Gastroesophageal sphincter (tissue), 4 donors: ENCODE results near the gene PACS1. TPM values are rescaled to one million over a fixed set of nuclear protein-coding genes. Genes with fewer than 3 reads are reported as not detected.

ENCODE experiments used
- ATAC-seq: fragments of 150-250 bp; one replicate; pipeline ENCODE4 v1.9.1; 2016; ENCODE audit warnings: mild to moderate bottlenecking, moderate library complexity
- H3K27ac ChIP-seq, 4 donors: fragments of 200-600 bp; sonication (generic) in 3 of 4; 1 replicate in 3 of 4; 2 replicates in 1 of 4; pipeline ENCODE4 v1.5.1; 2016 to 2019
- H3K27me3 ChIP-seq: fragments of 200-600 bp; sonication (generic); one replicate; pipeline ENCODE4 v1.5.1; 2019
- H3K36me3 ChIP-seq, 2 donors: fragments of 200-600 bp; sonication (generic); one replicate each; pipeline ENCODE4 v1.5.1; 2019; ENCODE audit warnings: control low read depth in 1 of 2
- H3K4me1 ChIP-seq, 3 donors: fragments of 200-600 bp; sonication (generic); 1 replicate in 2 of 3; 2 replicates in 1 of 3; pipeline ENCODE4 v1.5.1; 2016 to 2019; ENCODE audit warnings: control low read depth in 2 of 3
- H3K4me3 ChIP-seq, 2 donors: fragments of 200-600 bp; sonication (generic); one replicate each; pipeline ENCODE4 v1.5.1; 2019; ENCODE audit warnings: mild to moderate bottlenecking in 1 of 2, moderate library complexity in 1 of 2
- H3K9me3 ChIP-seq, 3 donors: fragments of 200-600 bp; sonication (generic); one replicate each; pipeline ENCODE4 v1.5.1; 2017 to 2019; ENCODE audit warnings: control low read depth in 2 of 3
- CTCF ChIP-seq, 4 experiments: fragments of 200-600 bp in 2 of 4; fragments of 450-650 bp in 2 of 4; sonication (generic) in 1 of 4; IDR thresholded peaks; one replicate each; pipeline ENCODE4 v1.5.1; 2017 to 2019; ENCODE audit warnings: antibody characterized with exemption in 4 of 4, mild to moderate bottlenecking in 2 of 4, moderate library complexity in 2 of 4
- EP300 ChIP-seq: sonication (generic); formaldehyde crosslinking; IDR thresholded peaks from one replicate; pipeline ENCODE4 v1.6.1; 2017; ENCODE audit warnings: antibody characterized with exemption, mild to moderate bottlenecking
- POLR2A ChIP-seq, 2 donors: fragments of 450-650 bp; IDR thresholded peaks; one replicate each; pipeline ENCODE4 v1.6.1; 2017; ENCODE audit warnings: antibody characterized with exemption in 2 of 2, mild to moderate bottlenecking in 2 of 2, moderate library complexity in 1 of 2
- POLR2AphosphoS5 ChIP-seq: sonication (generic); formaldehyde crosslinking; IDR thresholded peaks from one replicate; pipeline ENCODE4 v1.6.1; 2017; ENCODE audit warnings: antibody characterized with exemption
- WGBS, 2 donors: methylation state at CpG; one replicate each; pipeline ENCODE4 v1.1.5; 2018; ENCODE audit warnings: low coverage in 1 of 2; 5-methylcytosine and 5-hydroxymethylcytosine counted together
- total RNA-seq, 4 donors: library from RNA; depleted of rRNA; stranded (reverse); fragments of >200 nt; gene quantifications; one replicate each; pipeline ENCODE4 v1.1.0, GENCODE V29; 2016

The PACS1 gene
- total RNA-seq, 4 donors from 2014 or later: 32.7 to 81.8 (median 38.2) TPM

GRCh38 chr11:66281001-66281400 is 210.9 kb downstream of the PACS1 start:
- Histone ChIP-seq H3K36me3 (peaks cover 0 to 38% of the 10 kb centered on the region in 2 donors), H3K4me1 (peaks cover 2 to 49% (median 13%) of the 10 kb centered on the region in 3 donors), H3K9me3 (no peaks in the 10 kb centered on the region), H3K4me3 (no peak overlapping the region), H3K27me3 (peaks cover 3% of the 10 kb centered on the region), H3K27ac (no peak overlapping the region)
- WGBS, 2 donors: 79 to 90% methylated on average over 4 to 5 of the region's 6 CpGs
- ATAC-seq: no peak
- TF ChIP-seq CTCF (IDR thresholded peaks at IDR 0.05): no peak
- no peak for TF ChIP-seq POLR2AphosphoS5
- TF ChIP-seq POLR2A (IDR thresholded peaks at IDR 0.05): no peak
- TF ChIP-seq EP300: no peak

GRCh38 chr11:66281776-66282467 is 211.8 kb downstream of the PACS1 start:
- Histone ChIP-seq H3K27me3 (peaks cover 3% of the 10 kb centered on the region), H3K9me3 (no peaks in the 10 kb centered on the region), H3K4me3 (no peak overlapping the region), H3K27ac (no peak overlapping the region), H3K36me3 (peaks cover 0 to 36% of the 10 kb centered on the region in 2 donors), H3K4me1 (peaks cover 2 to 58% (median 13%) of the 10 kb centered on the region in 3 donors)
- TF ChIP-seq EP300: no peak
- no peak for TF ChIP-seq CTCF (IDR thresholded peaks at IDR 0.05)
- TF ChIP-seq POLR2AphosphoS5: no peak
- TF ChIP-seq POLR2A (IDR thresholded peaks at IDR 0.05): no peak
- ATAC-seq: no peak
- WGBS, 2 donors: 56% methylated on average over 4 of the region's 20 CpGs; no CpG with 5 or more reads in 1 of the 2 donors

GRCh38 chr11:66282468-66283455 is 212.7 kb downstream of the PACS1 start:
- Histone ChIP-seq H3K4me3 (no peak overlapping the region), H3K27me3 (peaks cover 3% of the 10 kb centered on the region), H3K9me3 (no peaks in the 10 kb centered on the region), H3K27ac (no peak overlapping the region), H3K4me1 (peaks cover 2 to 60% (median 9%) of the 10 kb centered on the region in 3 donors), H3K36me3 (peaks cover 0 to 32% of the 10 kb centered on the region in 2 donors)
- TF ChIP-seq EP300 (no peak), CTCF (IDR thresholded peaks at IDR 0.05) (peak in 3 of 4 experiments; percentile 97 to 99 (median 99)), POLR2AphosphoS5 (peak; percentile 12), POLR2A (IDR thresholded peaks at IDR 0.05) (no peak)
- 3 to 74% methylated on average over 5 to 6 of the region's 35 CpGs for WGBS, 2 donors
- ATAC-seq: peak; percentile 86

GRCh38 chr11:66283461-66284105 is 213.5 kb downstream of the PACS1 start:
- H3K4me3 ChIP-seq: no peak overlapping the region
- peaks cover 0 to 63% (median 6%) of the 10 kb centered on the region in 3 donors for H3K4me1 ChIP-seq
- H3K27ac ChIP-seq: no peak overlapping the region
- 27% methylated on average over 2 of the region's 14 CpGs; no CpG with 5 or more reads in 1 of the 2 donors for WGBS, 2 donors
- no peak for TF ChIP-seq POLR2A (IDR thresholded peaks at IDR 0.05)
- TF ChIP-seq CTCF (IDR thresholded peaks at IDR 0.05): no peak
- no peak for TF ChIP-seq EP300
- no peak for TF ChIP-seq POLR2AphosphoS5
- peaks cover 3% of the 10 kb centered on the region for H3K27me3 ChIP-seq
- no peak for ATAC-seq
- peaks cover 0 to 32% of the 10 kb centered on the region in 2 donors for H3K36me3 ChIP-seq
- H3K9me3 ChIP-seq: no peaks in the 10 kb centered on the region
